ENCODE data around the gene CARD16.

DNA sequence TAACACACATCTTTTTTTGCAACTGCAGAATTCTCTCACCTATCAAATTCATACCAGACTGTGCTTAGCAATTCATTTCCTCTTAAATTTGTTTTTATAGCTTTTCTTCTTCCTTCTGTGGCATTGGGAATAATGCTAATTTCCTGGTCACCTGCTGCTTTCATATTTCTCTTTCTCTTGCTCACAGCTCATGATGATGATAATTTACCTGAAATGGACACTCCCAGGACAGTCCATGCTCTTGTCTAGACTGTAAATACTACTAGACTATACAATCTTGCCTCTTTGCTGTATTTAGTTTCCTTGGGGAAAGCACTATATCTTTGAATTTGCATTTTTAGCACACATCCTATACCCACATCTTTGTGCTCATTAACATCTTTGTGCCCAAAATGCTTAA lies 37.7 kb downstream of the CARD16 start:
- TF ChIP-seq, protein P1, sequence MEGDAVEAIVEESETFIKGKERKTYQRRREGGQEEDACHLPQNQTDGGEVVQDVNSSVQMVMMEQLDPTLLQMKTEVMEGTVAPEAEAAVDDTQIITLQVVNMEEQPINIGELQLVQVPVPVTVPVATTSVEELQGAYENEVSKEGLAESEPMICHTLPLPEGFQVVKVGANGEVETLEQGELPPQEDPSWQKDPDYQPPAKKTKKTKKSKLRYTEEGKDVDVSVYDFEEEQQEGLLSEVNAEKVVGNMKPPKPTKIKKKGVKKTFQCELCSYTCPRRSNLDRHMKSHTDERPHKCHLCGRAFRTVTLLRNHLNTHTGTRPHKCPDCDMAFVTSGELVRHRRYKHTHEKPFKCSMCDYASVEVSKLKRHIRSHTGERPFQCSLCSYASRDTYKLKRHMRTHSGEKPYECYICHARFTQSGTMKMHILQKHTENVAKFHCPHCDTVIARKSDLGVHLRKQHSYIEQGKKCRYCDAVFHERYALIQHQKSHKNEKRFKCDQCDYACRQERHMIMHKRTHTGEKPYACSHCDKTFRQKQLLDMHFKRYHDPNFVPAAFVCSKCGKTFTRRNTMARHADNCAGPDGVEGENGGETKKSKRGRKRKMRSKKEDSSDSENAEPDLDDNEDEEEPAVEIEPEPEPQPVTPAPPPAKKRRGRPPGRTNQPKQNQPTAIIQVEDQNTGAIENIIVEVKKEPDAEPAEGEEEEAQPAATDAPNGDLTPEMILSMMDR (conservative IDR thresholded peaks at IDR 0.05; ENCODE audit: low read length) = no peak
- TF ChIP-seq EZH2phosphoT487 (IDR thresholded peaks at IDR 0.05; ENCODE audit: borderline replicate concordance) = no peak
